Measurements from ENCODE around the gene SLC9A6. TPM values are rescaled to one million over a fixed set of nuclear protein-coding genes. Genes with fewer than 3 reads are reported as not detected.

SLC9A6 gene
- total and polyA plus RNA-seq, 2 donors: 7.7 to 12.6 TPM

Other genes with a start within 250 kb of the SLC9A6 start
- not detected for gene CT45A3, start 217.2 kb upstream of the SLC9A6 start, total RNA-seq
- gene CT45A3, start 217.2 kb upstream of the SLC9A6 start, polyA plus RNA-seq: 0.16 TPM
- gene CT45A5, start 199.9 kb upstream of the SLC9A6 start, total RNA-seq: not detected
- 0.71 TPM for gene CT45A5, start 199.9 kb upstream of the SLC9A6 start, polyA plus RNA-seq
- gene CT45A6, start 182.6 kb upstream of the SLC9A6 start, total RNA-seq: not detected
- gene CT45A6, start 182.6 kb upstream of the SLC9A6 start, polyA plus RNA-seq: not detected
- gene CT45A2, start 165.4 kb upstream of the SLC9A6 start, total RNA-seq: not detected
- gene CT45A2, start 165.4 kb upstream of the SLC9A6 start, polyA plus RNA-seq: not detected
- gene CT45A7, start 148.2 kb upstream of the SLC9A6 start, total RNA-seq: not detected
- gene CT45A7, start 148.2 kb upstream of the SLC9A6 start, polyA plus RNA-seq: not detected
- gene CT45A8, start 130.9 kb upstream of the SLC9A6 start, total RNA-seq: not detected
- gene CT45A8, start 130.9 kb upstream of the SLC9A6 start, polyA plus RNA-seq: not detected
- not detected for gene CT45A9, start 113.6 kb upstream of the SLC9A6 start, total RNA-seq
- gene CT45A9, start 113.6 kb upstream of the SLC9A6 start, polyA plus RNA-seq: not detected
- gene CT45A10, start 92.0 kb upstream of the SLC9A6 start, total RNA-seq: not detected
- not detected for gene CT45A10, start 92.0 kb upstream of the SLC9A6 start, polyA plus RNA-seq
- gene SAGE1, start 91.7 kb upstream of the SLC9A6 start, total RNA-seq: not detected
- gene SAGE1, start 91.7 kb upstream of the SLC9A6 start, polyA plus RNA-seq: 0.09 TPM
- gene MMGT1, start 11.4 kb upstream of the SLC9A6 start, total RNA-seq: 8.7 TPM
- gene MMGT1, start 11.4 kb upstream of the SLC9A6 start, polyA plus RNA-seq: 8.1 TPM
- 6.1 TPM for gene FHL1, start 162.1 kb downstream of the SLC9A6 start, total RNA-seq
- 88.1 TPM for gene FHL1, start 162.1 kb downstream of the SLC9A6 start, polyA plus RNA-seq